Panc1 (cell line): Measurements from ENCODE around the gene TMEM163. TPM values are rescaled to one million over a fixed set of nuclear protein-coding genes. Genes with fewer than 3 reads are reported as not detected.

Experiments
- ATAC-seq: fragments of 200-7000 bp; cut with Tn5 transposase; 2 replicates; pipeline ENCODE4 v1.9.1; 2020; ENCODE audit warnings: mild to moderate bottlenecking, moderate library complexity
- BruUV-seq: library from RNA; stranded (reverse); fragments of 400-500 nt; replicated peaks from 2 replicates; lab custom pipeline; 2021; lab: Mats Ljungman, UMichigan
- CTCF ChIA-PET: fragments of 300-600 bp; sonication (Branson Sonifier 250); formaldehyde crosslinking; loops from one replicate; lab custom pipeline; 2022; ENCODE audit warnings: antibody characterized with exemption; lab: Charles Lee
- POLR2A ChIA-PET: fragments of 300-600 bp; sonication (Branson Sonifier 250); formaldehyde crosslinking; loops from one replicate; lab custom pipeline; 2022; ENCODE audit warnings: antibody characterized with exemption; lab: Charles Lee
- DNase-seq: peaks from one replicate; pipeline ENCODE4 v3.0.0-alpha.2; 2010; ENCODE audit warnings: low read depth, low spot score
- H3K27ac ChIP-seq: 2 replicates; pipeline ENCODE4 v1.5.1; 2011; ENCODE audit warnings: mild to moderate bottlenecking, low read length, inconsistent platforms
- H3K27me3 ChIP-seq: fragments of 200-500 bp; sonication (Bioruptor generic); 2 replicates; pipeline ENCODE4 v1.6.0; 2014; ENCODE audit warnings: low read length, inconsistent platforms; ENCODE audit not compliant: control insufficient read depth, insufficient read depth
- H3K36me3 ChIP-seq: fragments of 200-500 bp; sonication (Bioruptor generic); 2 replicates; pipeline ENCODE4 v1.5.1; 2014; ENCODE audit warnings: inconsistent platforms, mild to moderate bottlenecking, low read length, moderate library complexity; ENCODE audit not compliant: control insufficient read depth, insufficient read depth
- H3K4me1 ChIP-seq: 2 replicates; pipeline ENCODE4 v1.5.1; 2011; ENCODE audit warnings: inconsistent platforms, mild to moderate bottlenecking, low read length, moderate library complexity; ENCODE audit not compliant: control insufficient read depth, insufficient read depth
- H3K4me3 ChIP-seq, 2 experiments: 2 replicates each; pipeline ENCODE4 v1.5.1; 2011 to 2012; ENCODE audit warnings: low read depth in 2 of 2, low read length in 2 of 2, mild to moderate bottlenecking in 2 of 2, inconsistent platforms in 1 of 2, moderate library complexity in 1 of 2
- H3K9me3 ChIP-seq: fragments of 200-500 bp; sonication (Bioruptor generic); 2 replicates; pipeline ENCODE4 v1.5.1; 2014; ENCODE audit warnings: low read depth, mild to moderate bottlenecking, inconsistent platforms, low read length, moderate library complexity; ENCODE audit not compliant: control insufficient read depth, insufficient read depth
- CTCF ChIP-seq: fragments of 450-650 bp; IDR thresholded peaks from 2 replicates; pipeline ENCODE4 v1.5.1; 2017; ENCODE audit warnings: mild to moderate bottlenecking
- POLR2AphosphoS5 ChIP-seq: IDR thresholded peaks from 2 replicates; pipeline ENCODE4 v1.6.1; 2012; ENCODE audit warnings: mild to moderate bottlenecking, low read depth, low read length, moderate library complexity
- REST ChIP-seq, 2 experiments: IDR thresholded peaks; 2 replicates each; pipeline ENCODE4 v1.6.1; 2011 to 2012; ENCODE audit warnings: low read depth in 2 of 2, control low read depth in 1 of 2, low read length in 1 of 2, mild to moderate bottlenecking in 1 of 2, moderate library complexity in 1 of 2; ENCODE audit not compliant: insufficient read depth in 1 of 2
- SIN3A ChIP-seq: IDR thresholded peaks from 2 replicates; pipeline ENCODE4 v1.6.1; 2012; ENCODE audit warnings: low read depth, mild to moderate bottlenecking, low read length, moderate library complexity, borderline replicate concordance; ENCODE audit not compliant: insufficient read depth
- TCF7L2 ChIP-seq: IDR thresholded peaks from 2 replicates; pipeline ENCODE4 v1.6.1; 2011; ENCODE audit warnings: mild to moderate bottlenecking, low read depth, low read length, inconsistent platforms
- in situ Hi-C: cut with HindIII; loops from 2 replicates; pipeline ENCODE4 v1.10.0; 2016; ENCODE audit warnings: low sequenced_read_pairs, low pct_unique_long_range_greater_than_20kb
- intact Hi-C: fragments of 100-400 bp; cut with micrococcal nuclease; formaldehyde crosslinking; loops from one replicate; pipeline ENCODE4 v1.10.0; 2022; ENCODE audit not compliant: unreplicated experiment
- total RNA-seq: library from RNA; stranded (reverse); gene quantifications from one replicate; pipeline ENCODE4 v1.2.1, GENCODE V29; 2021; ENCODE audit not compliant: unreplicated experiment

Gene TMEM163
- total RNA-seq, 1 experiment from 2014 or later = not detected

DNA sequence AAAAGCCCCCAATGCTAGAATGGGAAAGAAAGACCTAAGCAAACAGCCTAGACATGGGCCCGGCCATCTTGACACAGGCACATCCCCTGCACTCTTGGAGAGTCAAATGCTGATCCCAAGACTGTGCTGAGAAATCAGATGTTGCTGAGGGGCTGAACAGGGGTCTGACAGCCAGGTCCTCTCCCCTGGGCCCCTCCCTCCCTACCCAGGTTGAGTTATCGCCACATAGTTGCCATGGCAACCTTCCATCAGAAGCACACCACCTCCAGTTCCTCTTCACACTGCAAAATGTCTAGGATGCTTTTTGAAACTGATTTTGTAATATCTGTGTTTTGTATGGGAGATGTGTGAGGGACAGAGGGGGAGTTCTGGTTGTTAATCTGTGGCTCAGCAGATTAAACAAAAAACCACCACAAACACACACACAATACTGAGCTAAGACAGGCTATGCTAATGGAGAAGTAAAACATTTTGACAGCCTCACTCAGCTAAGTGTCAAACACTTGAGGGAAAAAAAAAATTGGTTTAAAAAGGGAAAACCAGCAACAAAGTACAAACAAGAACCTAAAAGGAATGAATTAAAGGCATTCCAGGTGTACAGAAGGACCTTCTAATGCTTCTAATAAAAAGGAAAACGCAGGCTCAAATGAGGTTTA, 88.2 kb downstream of the TMEM163 start:
- no peak overlapping the region for H3K27ac ChIP-seq
- H3K36me3 ChIP-seq = no peaks in the 10 kb centered on the region
- DNase-seq (no peak), ATAC-seq (no peak)
- H3K4me3 ChIP-seq = no peak overlapping the region
- TF ChIP-seq SIN3A (no peak), CTCF (no peak), REST (IDR thresholded peaks at IDR 0.05; ENCODE audit: insufficient read depth in 1 of 2, low read depth in 2 of 2, low read length in 1 of 2) (no peak), POLR2AphosphoS5 (no peak), TCF7L2 (no peak)
- BruUV-seq = no TSS peak
- H3K9me3 ChIP-seq = no peaks in the 10 kb centered on the region
- ChIA-PET CTCF (no interaction called here), POLR2A (no interaction called here)
- in situ Hi-C loops = no loop called here
- no peaks in the 10 kb centered on the region for H3K4me1 ChIP-seq
- intact Hi-C loops = no loop called here
- no peaks in the 10 kb centered on the region for H3K27me3 ChIP-seq

GRCh38 chr2:134628453-134628852, 90.3 kb downstream of the TMEM163 start:
- H3K9me3 ChIP-seq = no peaks in the 10 kb centered on the region
- CTCF ChIA-PET = no interaction called here
- ATAC-seq (no peak), DNase-seq (no peak)
- no peak overlapping the region for H3K27ac ChIP-seq
- no peaks in the 10 kb centered on the region for H3K36me3 ChIP-seq
- in situ Hi-C loops (no loop called here), intact Hi-C loops (no loop called here)
- POLR2A ChIA-PET = no interaction called here
- no peaks in the 10 kb centered on the region for H3K4me1 ChIP-seq
- H3K27me3 ChIP-seq = no peaks in the 10 kb centered on the region
- H3K4me3 ChIP-seq = no peak overlapping the region
- BruUV-seq = no TSS peak
- TF ChIP-seq SIN3A = no peak
- TF ChIP-seq TCF7L2 = no peak
- TF ChIP-seq REST (IDR thresholded peaks at IDR 0.05; ENCODE audit: insufficient read depth in 1 of 2, low read depth in 2 of 2, low read length in 1 of 2) = no peak
- TF ChIP-seq CTCF = no peak
- no peak for TF ChIP-seq POLR2AphosphoS5
